Nephron (organoid): ENCODE data around the gene CAST.

Source experiments
- H3K27ac Mint-ChIP-seq, 3 experiments: 2 replicates each; pipeline ENCODE4 v1.8.0; 2020; ENCODE audit warnings: mixed read lengths in 3 of 3, mild to moderate bottlenecking in 2 of 3, moderate library complexity in 1 of 3
- H3K27me3 Mint-ChIP-seq: 2 replicates; pipeline ENCODE4 v1.8.0; 2021; ENCODE audit warnings: low read depth, mild to moderate bottlenecking, moderate library complexity, mixed read lengths
- H3K36me3 Mint-ChIP-seq: 2 replicates; pipeline ENCODE4 v1.8.0; 2020; ENCODE audit warnings: low read depth, mixed read lengths
- H3K4me1 Mint-ChIP-seq: 2 replicates; pipeline ENCODE4 v1.8.0; 2020; ENCODE audit warnings: mixed read lengths
- H3K4me3 Mint-ChIP-seq, 3 experiments: 2 replicates each; pipeline ENCODE4 v1.8.0; 2020; ENCODE audit warnings: mild to moderate bottlenecking in 3 of 3, mixed read lengths in 3 of 3, moderate library complexity in 2 of 3
- H3K9me3 Mint-ChIP-seq: 2 replicates; pipeline ENCODE4 v1.8.0; 2020; ENCODE audit warnings: mixed read lengths
- CTCF ChIP-seq, 3 experiments: fragments of 200-600 bp; sonication (generic); IDR thresholded peaks; one replicate each; pipeline ENCODE4 v1.5.0; 2021; ENCODE audit warnings: antibody characterized with exemption in 3 of 3; ENCODE audit not compliant: unreplicated experiment in 3 of 3

CAST gene

GRCh38 chr5:96809921-96810320 is 147.7 kb downstream of the CAST start:
- Mint-ChIP-seq H3K9me3 (no peaks in the 10 kb centered on the region), H3K4me1 (peaks cover 33% of the 10 kb centered on the region), H3K36me3 (no peaks in the 10 kb centered on the region), H3K27me3 (peaks cover 3% of the 10 kb centered on the region), H3K27ac (peak overlapping the region; percentile 33 to 66 (median 60)), H3K4me3 (peak overlapping the region; percentile 51 to 56 (median 52))
- no peak for TF ChIP-seq CTCF (IDR thresholded peaks at IDR 0.05; ENCODE audit: unreplicated experiment in 3 of 3)

DNA sequence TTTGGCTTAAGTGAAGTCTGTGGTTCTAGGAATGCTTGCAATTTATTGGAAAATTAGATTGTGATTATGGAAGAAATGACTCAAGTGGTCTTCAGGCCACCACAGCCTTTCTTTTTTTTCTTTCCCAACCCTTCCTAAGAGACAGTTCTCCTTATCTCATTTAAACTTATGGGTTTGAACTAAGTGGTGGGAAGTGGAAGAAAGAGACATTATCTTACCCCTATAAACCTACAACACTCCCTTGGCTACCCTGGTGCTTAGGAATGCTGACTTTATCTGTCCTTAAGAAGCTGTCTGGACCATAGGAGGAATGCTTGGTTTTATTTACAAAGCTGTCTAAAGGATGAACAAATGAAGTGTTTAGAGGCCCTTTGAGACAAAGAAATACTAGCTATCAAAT is 150.7 kb downstream of the CAST start:
- H3K4me3 Mint-ChIP-seq: no peak overlapping the region
- H3K27ac Mint-ChIP-seq: no peak overlapping the region
- peaks cover 13% of the 10 kb centered on the region for H3K4me1 Mint-ChIP-seq
- H3K36me3 Mint-ChIP-seq: no peaks in the 10 kb centered on the region
- TF ChIP-seq CTCF (IDR thresholded peaks at IDR 0.05; ENCODE audit: unreplicated experiment in 3 of 3): no peak
- peaks cover 8% of the 10 kb centered on the region for H3K27me3 Mint-ChIP-seq
- no peaks in the 10 kb centered on the region for H3K9me3 Mint-ChIP-seq

- H3K4me1 Mint-ChIP-seq: peaks cover 7% of the 10 kb centered on the region
- H3K27ac Mint-ChIP-seq: no peak overlapping the region
- TF ChIP-seq CTCF (IDR thresholded peaks at IDR 0.05; ENCODE audit: unreplicated experiment in 3 of 3): no peak
- H3K9me3 Mint-ChIP-seq: no peaks in the 10 kb centered on the region
- H3K36me3 Mint-ChIP-seq: no peaks in the 10 kb centered on the region
- peaks cover 8% of the 10 kb centered on the region for H3K27me3 Mint-ChIP-seq
- H3K4me3 Mint-ChIP-seq: no peak overlapping the region
Measured at GRCh38 chr5:96814041-96814440, 151.9 kb downstream of the CAST start.

DNA sequence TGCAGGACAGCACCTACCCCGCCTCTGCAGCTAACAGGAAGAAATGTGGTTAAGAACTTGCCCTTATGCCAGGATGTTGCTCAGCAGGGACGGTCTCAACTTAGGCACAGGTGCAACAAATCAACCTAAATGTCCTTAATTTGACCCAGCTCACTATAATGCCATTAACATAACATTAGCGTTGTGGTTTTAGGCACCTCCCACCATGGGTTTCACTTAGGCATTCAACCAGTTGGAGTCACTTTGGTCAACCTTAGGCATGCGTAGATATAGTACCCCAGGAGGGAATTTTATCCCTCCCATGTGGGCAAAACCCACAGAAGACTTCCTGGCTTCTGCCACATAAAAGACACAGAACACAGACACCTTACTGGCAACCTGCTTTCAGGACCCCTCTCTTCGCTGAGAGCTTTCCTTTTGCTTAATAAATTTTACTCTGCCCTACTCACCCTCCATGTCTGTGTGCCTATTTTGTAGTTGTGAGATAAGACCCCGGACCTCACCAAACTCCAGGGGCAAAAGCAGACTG is 154.3 kb downstream of the CAST start:
- no peaks in the 10 kb centered on the region for H3K36me3 Mint-ChIP-seq
- peaks cover 8% of the 10 kb centered on the region for H3K27me3 Mint-ChIP-seq
- H3K9me3 Mint-ChIP-seq: no peaks in the 10 kb centered on the region
- peak overlapping the region in 1 of 3 experiments; percentile 39 for H3K27ac Mint-ChIP-seq
- TF ChIP-seq CTCF (IDR thresholded peaks at IDR 0.05; ENCODE audit: unreplicated experiment in 3 of 3): no peak
- no peaks in the 10 kb centered on the region for H3K4me1 Mint-ChIP-seq
- H3K4me3 Mint-ChIP-seq: no peak overlapping the region

DNA sequence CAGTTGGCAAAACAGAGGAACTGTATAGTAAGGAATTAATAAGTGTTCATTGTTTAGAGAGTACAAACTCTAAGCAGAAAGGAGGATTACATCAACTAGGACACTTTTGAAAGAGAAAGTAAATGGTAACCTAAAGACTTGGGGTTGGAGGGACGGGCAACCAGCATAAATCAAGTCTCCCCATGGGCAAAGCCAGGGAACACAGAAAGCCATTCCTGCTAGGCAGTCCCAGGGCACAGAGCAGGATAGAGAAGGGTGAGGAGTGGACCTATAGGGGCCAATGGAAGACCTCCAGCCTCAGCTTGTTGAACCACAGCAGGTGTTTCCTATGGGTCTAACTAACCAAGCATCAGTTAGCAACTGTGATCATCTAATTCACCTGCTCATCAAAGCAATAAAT is 154.8 kb downstream of the CAST start:
- H3K27me3 Mint-ChIP-seq: peaks cover 8% of the 10 kb centered on the region
- no peaks in the 10 kb centered on the region for H3K4me1 Mint-ChIP-seq
- H3K27ac Mint-ChIP-seq: peak overlapping the region in 1 of 3 experiments; percentile 39
- TF ChIP-seq CTCF (IDR thresholded peaks at IDR 0.05; ENCODE audit: unreplicated experiment in 3 of 3): no peak
- H3K4me3 Mint-ChIP-seq: no peak overlapping the region
- H3K36me3 Mint-ChIP-seq: no peaks in the 10 kb centered on the region
- no peaks in the 10 kb centered on the region for H3K9me3 Mint-ChIP-seq

GRCh38 chr5:96817506-96817905 is 155.3 kb downstream of the CAST start:
- H3K9me3 Mint-ChIP-seq: no peaks in the 10 kb centered on the region
- no peak for TF ChIP-seq CTCF (IDR thresholded peaks at IDR 0.05; ENCODE audit: unreplicated experiment in 3 of 3)
- H3K4me1 Mint-ChIP-seq: no peaks in the 10 kb centered on the region
- H3K27ac Mint-ChIP-seq: no peak overlapping the region
- peaks cover 8% of the 10 kb centered on the region for H3K27me3 Mint-ChIP-seq
- no peak overlapping the region for H3K4me3 Mint-ChIP-seq
- H3K36me3 Mint-ChIP-seq: no peaks in the 10 kb centered on the region
